T-helper 2 cell treated with Interferon-gamma antibody and Interleukin-4, amounts not matched to agents 5 μg/mL and 100 μg/mL, for 36 hours (primary cell): ENCODE results near the gene CXorf58.
"Not testable (repeated sequence)": the region's sequence is repeated elsewhere in the genome, so short reads cannot be mapped to it uniquely, and the experiment has no call there.

ENCODE experiments used
- DNase-seq: peaks from one replicate; pipeline ENCODE4 v3.0.0; 2021; ENCODE audit warnings: low spot score
- H3K27ac Mint-ChIP-seq: one replicate; pipeline ENCODE4 v1.8.0; 2021; ENCODE audit warnings: mild to moderate bottlenecking, mixed read lengths
- H3K27me3 Mint-ChIP-seq: one replicate; pipeline ENCODE4 v1.8.0; 2021; ENCODE audit warnings: low read depth, mixed read lengths
- H3K36me3 Mint-ChIP-seq: one replicate; pipeline ENCODE4 v1.8.0; 2021; ENCODE audit warnings: low read depth, mixed read lengths
- H3K4me1 Mint-ChIP-seq: one replicate; pipeline ENCODE4 v1.8.0; 2021; ENCODE audit warnings: low read depth, mixed read lengths
- H3K4me3 Mint-ChIP-seq: one replicate; pipeline ENCODE4 v1.8.0; 2022; ENCODE audit warnings: mild to moderate bottlenecking, moderate library complexity, mixed read lengths
- H3K9me3 Mint-ChIP-seq: one replicate; pipeline ENCODE4 v1.8.0; 2021; ENCODE audit warnings: mixed read lengths

CXorf58 gene

DNA sequence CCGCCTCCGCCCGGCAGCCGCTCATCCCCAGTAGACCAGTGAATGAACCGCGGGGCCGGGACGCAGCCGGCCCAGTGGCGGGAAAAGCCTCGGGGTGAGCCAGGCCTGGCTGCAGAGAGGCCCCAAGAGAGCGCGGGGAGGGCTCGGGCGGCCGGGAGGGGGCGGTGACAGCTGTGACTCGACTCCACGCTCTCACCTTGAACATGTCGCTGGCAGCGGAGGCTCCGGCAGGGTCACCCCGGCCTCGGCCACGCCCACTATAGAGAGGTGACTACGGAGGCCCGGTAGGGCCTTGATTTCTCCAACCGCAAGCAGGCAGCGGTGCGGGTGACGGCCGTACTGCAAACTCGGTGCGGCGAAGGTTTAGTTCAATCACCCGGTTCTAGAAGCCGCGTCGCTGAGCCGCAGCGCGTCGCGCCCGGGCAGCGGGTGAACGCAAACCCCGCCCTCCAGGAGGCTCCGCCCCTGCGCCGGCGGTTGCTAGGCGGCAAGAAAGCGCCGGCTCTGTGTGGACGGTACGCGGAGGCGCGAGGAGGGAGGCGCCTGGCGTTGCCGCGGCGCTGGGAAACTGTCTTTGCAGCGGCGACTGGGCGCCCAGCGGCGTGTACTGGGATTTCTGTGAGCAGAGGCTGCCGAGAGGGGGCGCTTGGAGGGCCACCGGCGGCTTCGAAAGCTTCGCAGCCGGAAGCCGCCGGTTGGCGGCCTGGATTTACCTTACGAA is at the start of gene CXorf58, which contains the start of gene APOO:
Gene CXorf58 (plus strand): TSS at position 509 of the 721 bp plus-strand sequence. CDS start 2,297 bp downstream, outside the sequence.
Gene APOO (minus strand): TSS at position 441 of the 721 bp plus-strand sequence. CDS start 236 bp downstream, at position 205.
- Mint-ChIP-seq H3K27me3 (no peaks in the 10 kb centered on the region), H3K4me3 (peak within 1 kb of the TSS; percentile 79), H3K9me3 (no peaks in the 10 kb centered on the region), H3K4me1 (peaks cover 15% of the 10 kb centered on the region), H3K36me3 (no peaks in the 10 kb centered on the region), H3K27ac (peak within 1 kb of the TSS; percentile 85)
- DNase-seq: peak; percentile 90

GRCh38 chrX:23859238-23859637 is 48.6 kb upstream of the CXorf58 start:
- not testable (repeated sequence) for H3K27me3 Mint-ChIP-seq, H3K9me3 Mint-ChIP-seq, H3K4me3 Mint-ChIP-seq, H3K27ac Mint-ChIP-seq, DNase-seq, H3K4me1 Mint-ChIP-seq, H3K36me3 Mint-ChIP-seq

GRCh38 chrX:23861215-23861896 is 46.5 kb upstream of the CXorf58 start:
- no peak overlapping the region for H3K27ac Mint-ChIP-seq
- no peak overlapping the region for H3K4me3 Mint-ChIP-seq

GRCh38 chrX:23861952-23862351 is 45.9 kb upstream of the CXorf58 start:
- DNase-seq, H3K9me3 Mint-ChIP-seq, H3K36me3 Mint-ChIP-seq, H3K4me3 Mint-ChIP-seq, H3K27ac Mint-ChIP-seq, H3K27me3 Mint-ChIP-seq, H3K4me1 Mint-ChIP-seq: not testable (repeated sequence)

More at GRCh38 chrX:23861215-23861896, 46.5 kb upstream of the CXorf58 start:
- Mint-ChIP-seq H3K4me1 (no peaks in the 10 kb centered on the region), H3K9me3 (no peaks in the 10 kb centered on the region), H3K27me3 (no peaks in the 10 kb centered on the region), H3K36me3 (no peaks in the 10 kb centered on the region)
- no peak for DNase-seq

DNA sequence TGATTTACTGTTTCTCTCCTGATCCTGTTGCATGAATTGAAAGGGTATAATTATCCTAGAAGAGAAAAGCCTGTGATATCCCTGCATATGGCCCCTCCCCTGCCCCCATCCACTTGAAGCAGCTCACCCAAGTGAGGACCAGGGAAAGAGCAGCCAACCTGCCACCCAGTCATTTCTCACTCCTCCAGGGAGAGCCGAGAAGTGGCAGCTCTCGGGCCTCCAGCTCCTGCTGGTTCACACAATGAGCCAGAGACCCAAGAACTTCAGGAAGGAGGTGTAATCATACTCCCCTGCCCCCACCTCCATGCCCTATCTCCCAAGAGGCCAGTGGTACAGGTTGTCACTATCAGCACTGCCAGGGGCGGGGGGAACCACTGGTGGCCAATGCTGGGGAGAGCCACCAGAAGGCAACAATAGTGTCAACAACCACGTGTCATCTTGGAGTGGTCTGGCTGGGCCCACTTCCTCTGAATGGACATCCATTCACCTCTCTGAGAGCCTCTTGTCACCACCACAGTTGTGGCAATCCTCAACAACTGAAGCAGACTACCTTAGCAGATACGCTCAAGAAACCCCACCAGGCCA is 43.0 kb upstream of the CXorf58 start:
- no peak for DNase-seq
- H3K9me3 Mint-ChIP-seq: no peaks in the 10 kb centered on the region
- H3K27me3 Mint-ChIP-seq: no peaks in the 10 kb centered on the region
- H3K4me1 Mint-ChIP-seq: no peaks in the 10 kb centered on the region
- no peak overlapping the region for H3K4me3 Mint-ChIP-seq
- H3K36me3 Mint-ChIP-seq: no peaks in the 10 kb centered on the region
- no peak overlapping the region for H3K27ac Mint-ChIP-seq

DNA sequence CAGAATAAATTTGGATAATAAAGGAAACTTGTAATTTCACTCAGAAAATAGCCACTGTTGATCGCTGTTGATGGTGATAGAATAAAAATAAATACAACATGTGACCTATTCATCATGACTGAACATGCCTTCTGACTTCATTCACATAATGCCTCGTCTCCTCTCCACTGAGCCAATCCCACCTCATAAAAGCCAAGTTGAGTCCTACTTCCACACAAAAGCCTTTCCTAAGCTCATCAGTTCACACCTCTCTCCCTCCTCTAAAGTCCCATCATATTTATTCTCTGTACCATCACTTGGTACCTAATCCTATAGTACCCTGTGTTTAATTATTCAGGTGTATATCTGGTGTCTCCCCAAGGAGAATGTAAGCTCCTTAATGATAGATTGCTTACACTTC is 37.8 kb upstream of the CXorf58 start:
- H3K4me1 Mint-ChIP-seq: no peaks in the 10 kb centered on the region
- H3K9me3 Mint-ChIP-seq: no peaks in the 10 kb centered on the region
- H3K27ac Mint-ChIP-seq: no peak overlapping the region
- DNase-seq: no peak
- peaks cover 3% of the 10 kb centered on the region for H3K36me3 Mint-ChIP-seq
- no peak overlapping the region for H3K4me3 Mint-ChIP-seq
- no peaks in the 10 kb centered on the region for H3K27me3 Mint-ChIP-seq

GRCh38 chrX:23871905-23872546 is 35.8 kb upstream of the CXorf58 start:
- DNase-seq: no peak
- peaks cover 3% of the 10 kb centered on the region for H3K36me3 Mint-ChIP-seq
- H3K4me1 Mint-ChIP-seq: no peaks in the 10 kb centered on the region
- H3K27me3 Mint-ChIP-seq: no peaks in the 10 kb centered on the region
- H3K27ac Mint-ChIP-seq: no peak overlapping the region
- no peaks in the 10 kb centered on the region for H3K9me3 Mint-ChIP-seq
- H3K4me3 Mint-ChIP-seq: no peak overlapping the region

GRCh38 chrX:23879380-23880090 is 28.3 kb upstream of the CXorf58 start:
- Mint-ChIP-seq H3K4me1 (peaks cover 5% of the 10 kb centered on the region), H3K36me3 (no peaks in the 10 kb centered on the region), H3K27me3 (no peaks in the 10 kb centered on the region), H3K27ac (no peak overlapping the region), H3K4me3 (no peak overlapping the region), H3K9me3 (no peaks in the 10 kb centered on the region)
- DNase-seq: no peak

DNA sequence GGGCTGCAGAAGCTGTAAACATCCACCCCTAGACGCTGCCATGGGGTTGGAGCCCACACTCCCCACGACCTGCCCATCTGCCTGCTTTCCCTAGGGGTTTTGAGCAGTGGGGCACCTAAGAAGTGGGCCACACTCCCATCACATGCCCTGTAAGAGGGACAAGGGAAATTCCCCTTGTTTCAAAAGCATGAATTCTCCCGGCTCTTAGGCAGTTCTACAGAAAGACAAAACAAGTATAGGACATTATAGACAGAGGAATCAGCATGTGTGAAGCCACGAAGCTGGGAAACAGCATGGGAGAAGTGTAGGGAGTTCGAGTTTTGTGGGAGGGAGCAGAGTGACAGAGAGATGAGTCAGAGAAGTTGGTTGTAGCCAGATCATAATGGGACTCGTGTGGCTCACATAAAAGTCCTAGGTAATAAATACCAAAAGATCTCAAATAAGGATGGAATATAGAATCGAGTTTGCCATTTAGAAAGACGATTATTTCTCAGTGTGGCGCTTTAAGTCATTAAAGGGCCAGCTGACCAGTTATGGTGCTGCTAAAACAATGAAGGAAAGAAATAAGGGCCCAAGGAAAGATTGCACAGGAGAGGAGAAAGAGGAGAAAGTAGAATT is 24.0 kb upstream of the CXorf58 start:
- no peak overlapping the region for H3K4me3 Mint-ChIP-seq
- H3K4me1 Mint-ChIP-seq: peaks cover 5% of the 10 kb centered on the region
- no peak for DNase-seq
- no peaks in the 10 kb centered on the region for H3K9me3 Mint-ChIP-seq
- no peak overlapping the region for H3K27ac Mint-ChIP-seq
- no peaks in the 10 kb centered on the region for H3K27me3 Mint-ChIP-seq
- no peaks in the 10 kb centered on the region for H3K36me3 Mint-ChIP-seq

DNA sequence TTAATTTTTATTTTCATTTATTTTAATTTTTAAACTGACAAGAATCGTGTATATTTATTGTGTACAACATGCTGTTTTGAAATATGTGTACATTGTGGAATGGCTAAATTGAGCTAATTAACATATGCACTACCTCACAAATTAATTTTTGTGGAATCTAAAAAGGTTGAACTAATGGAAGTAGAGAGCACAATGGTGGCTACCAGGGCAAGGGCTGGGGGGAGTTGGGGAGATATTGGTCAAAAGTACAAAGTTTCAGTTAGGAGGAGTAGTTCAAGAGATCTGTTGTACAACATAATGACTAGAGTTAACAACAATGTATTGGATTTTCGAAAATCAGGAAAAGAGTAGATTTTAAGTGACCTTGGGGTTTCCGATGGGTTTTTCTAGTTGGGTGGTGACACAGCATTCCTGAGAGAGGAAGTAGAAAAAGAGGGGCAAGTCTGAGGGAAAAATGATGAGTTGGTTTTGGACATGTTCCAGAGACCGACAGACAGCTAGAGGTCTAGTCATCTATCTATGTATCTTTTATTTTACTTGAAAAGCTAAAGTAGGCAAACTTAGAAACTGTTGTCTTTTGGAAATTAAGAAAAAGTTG is 23.3 kb upstream of the CXorf58 start:
- H3K4me1 Mint-ChIP-seq: peaks cover 5% of the 10 kb centered on the region

DNA sequence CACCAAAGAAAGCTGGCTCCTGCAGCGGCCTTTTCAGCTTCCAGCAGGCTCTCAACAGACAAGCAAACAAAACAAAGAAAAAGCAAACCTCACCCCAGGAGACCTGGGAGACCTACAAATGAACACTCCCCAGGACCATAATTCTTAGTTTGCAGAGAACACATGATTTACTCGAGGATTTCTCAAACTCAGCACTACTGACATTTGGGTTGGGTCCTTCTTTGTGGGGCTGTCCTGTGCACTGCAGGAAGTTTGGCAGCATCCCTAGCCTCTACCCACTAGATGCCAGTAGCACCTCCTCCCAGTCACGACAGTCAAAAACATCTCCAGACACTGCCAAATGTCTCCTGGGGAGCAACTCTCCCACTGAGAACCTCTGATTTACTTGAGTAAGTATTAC is 22.0 kb upstream of the CXorf58 start:
- H3K36me3 Mint-ChIP-seq: no peaks in the 10 kb centered on the region
- no peak for DNase-seq
- peaks cover 5% of the 10 kb centered on the region for H3K4me1 Mint-ChIP-seq
- H3K27me3 Mint-ChIP-seq: no peaks in the 10 kb centered on the region
- H3K4me3 Mint-ChIP-seq: no peak overlapping the region
- H3K9me3 Mint-ChIP-seq: no peaks in the 10 kb centered on the region
- H3K27ac Mint-ChIP-seq: no peak overlapping the region

More for the DNA sequence above, 23.3 kb upstream of the CXorf58 start:
- H3K27ac Mint-ChIP-seq: no peak overlapping the region
- H3K4me3 Mint-ChIP-seq: no peak overlapping the region
- H3K27me3 Mint-ChIP-seq: no peaks in the 10 kb centered on the region
- no peak for DNase-seq
- no peaks in the 10 kb centered on the region for H3K9me3 Mint-ChIP-seq
- H3K36me3 Mint-ChIP-seq: no peaks in the 10 kb centered on the region

DNA sequence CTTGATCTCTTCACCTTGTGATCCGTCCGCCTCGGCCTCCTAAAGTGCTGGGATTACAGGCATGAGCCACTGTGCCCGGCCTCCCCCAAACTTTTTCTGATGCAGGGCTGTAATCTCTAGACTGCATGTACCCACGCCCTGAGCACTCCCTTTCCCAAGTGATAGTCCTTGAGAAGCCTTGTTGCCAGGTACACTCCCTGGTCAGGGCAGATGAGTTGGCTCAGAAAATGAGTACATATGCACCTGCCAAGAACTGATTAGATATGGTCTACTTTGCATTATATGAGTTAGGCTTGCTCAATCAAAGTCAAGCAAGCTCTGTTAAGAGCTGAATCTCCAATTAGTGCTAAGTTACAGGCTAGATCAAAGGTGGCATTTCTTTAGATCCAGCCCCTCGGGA is 20.4 kb upstream of the CXorf58 start:
- no peak overlapping the region for H3K27ac Mint-ChIP-seq
- H3K4me3 Mint-ChIP-seq: no peak overlapping the region
- no peaks in the 10 kb centered on the region for H3K27me3 Mint-ChIP-seq
- H3K9me3 Mint-ChIP-seq: no peaks in the 10 kb centered on the region
- DNase-seq: no peak
- H3K36me3 Mint-ChIP-seq: no peaks in the 10 kb centered on the region
- peaks cover 5% of the 10 kb centered on the region for H3K4me1 Mint-ChIP-seq

GRCh38 chrX:23887918-23888317 is 19.9 kb upstream of the CXorf58 start:
- Mint-ChIP-seq H3K4me1 (peaks cover 5% of the 10 kb centered on the region), H3K27me3 (no peaks in the 10 kb centered on the region), H3K36me3 (no peaks in the 10 kb centered on the region), H3K27ac (no peak overlapping the region), H3K4me3 (no peak overlapping the region), H3K9me3 (no peaks in the 10 kb centered on the region)
- DNase-seq: no peak
